Stimulated activated CD4-positive, alpha-beta T cell treated with anti-CD3 and anti-CD28 coated beads, Interleukin-2, amount 100 ng/mL, for 24 hours (primary cell): Measurements from ENCODE around the gene PCDHGA2.
A peak's percentile ranks its signal among the peaks of the same experiment; 100 is the strongest.
"Not testable (repeated sequence)": the region's sequence is repeated elsewhere in the genome, so short reads cannot be mapped to it uniquely, and the experiment has no call there.

Experiments used
- DNase-seq, 2 donors: peaks; one replicate each; pipeline ENCODE4 v3.0.0-alpha.2; 2020

PCDHGA2 gene

DNA sequence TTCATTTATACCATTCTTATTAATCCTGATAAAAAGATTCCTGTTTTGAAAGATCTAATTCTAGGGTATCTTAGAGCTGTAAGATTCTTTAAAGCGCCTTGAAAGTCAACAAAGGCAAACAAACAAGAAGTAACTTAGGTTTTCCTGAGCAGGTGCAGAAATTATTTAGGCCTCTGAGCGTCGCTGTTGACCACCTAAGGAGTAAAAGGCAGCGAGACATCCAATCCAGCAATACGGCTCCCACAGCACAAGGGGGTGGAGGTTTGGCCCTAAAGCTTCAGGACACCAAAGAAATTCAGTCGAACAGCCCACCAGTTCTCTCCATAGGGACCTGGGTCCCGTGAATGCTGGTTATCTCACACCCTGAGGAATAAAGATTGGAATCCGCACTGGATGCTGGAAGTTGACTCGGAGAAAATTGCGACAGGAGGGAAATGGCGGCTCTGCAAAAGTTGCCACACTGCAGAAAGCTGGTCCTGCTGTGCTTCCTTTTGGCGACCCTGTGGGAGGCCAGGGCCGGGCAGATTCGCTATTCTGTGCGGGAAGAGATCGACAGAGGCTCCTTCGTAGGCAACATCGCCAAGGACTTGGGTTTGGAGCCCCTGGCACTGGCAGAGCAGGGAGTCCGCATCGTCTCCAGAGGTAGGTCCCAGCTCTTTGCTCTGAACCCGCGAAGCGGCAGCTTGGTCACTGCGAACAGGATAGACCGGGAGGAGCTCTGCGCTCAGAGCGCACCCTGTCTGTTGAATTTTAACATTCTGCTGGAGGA, at the start of gene PCDHGA2:
PCDHGA2 (plus strand) TSS at position 223 of the 769 bp plus-strand sequence.
- DNase-seq, result no peak

DNA sequence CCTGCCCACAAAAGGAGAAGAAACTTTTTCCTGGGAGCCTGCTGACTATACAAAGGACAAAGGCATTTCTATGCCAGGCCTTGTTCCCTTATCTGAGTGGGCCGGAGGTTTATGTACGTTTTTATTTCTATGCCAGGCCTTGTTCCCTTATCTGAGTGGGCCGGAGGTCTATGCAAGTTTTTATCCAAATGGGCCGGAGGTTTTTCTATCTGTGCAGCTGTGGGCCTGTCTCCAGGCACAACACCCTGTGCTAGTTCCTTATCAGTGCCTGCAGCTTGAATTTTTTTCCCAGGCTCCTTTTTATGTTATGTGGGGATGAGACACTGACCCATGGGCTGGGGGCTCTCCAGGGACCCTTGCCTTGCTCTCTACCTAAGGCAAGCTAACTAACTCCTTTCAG, 40.2 kb upstream of the PCDHGA2 start:
- no peak for DNase-seq

DNA sequence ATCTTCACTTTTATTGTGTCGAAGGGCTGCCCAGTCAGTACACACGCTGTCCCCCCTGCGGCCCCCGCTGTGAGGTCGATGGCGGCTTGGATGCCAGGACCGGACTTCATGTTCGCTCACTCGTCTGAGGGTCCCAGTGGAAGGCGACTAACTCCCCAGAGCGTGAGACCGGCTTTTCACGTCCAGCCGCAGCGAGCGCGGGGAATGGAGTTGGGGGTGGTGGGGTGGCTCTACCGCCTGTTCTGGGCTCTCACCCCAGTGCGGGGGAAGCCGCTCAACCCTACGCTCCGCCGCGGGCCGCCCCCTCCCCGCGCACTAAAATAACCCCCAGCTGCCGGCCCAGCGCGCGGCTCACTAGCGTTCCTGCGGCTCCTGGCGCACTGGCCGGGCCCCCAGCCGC, 34.8 kb upstream of the PCDHGA2 start, which contains the start of gene SLC25A2:
SLC25A2 (minus strand) TSS at position 294 of the 400 bp plus-strand sequence; CDS start at position 110, 184 bp downstream.
- no peak for DNase-seq

DNA sequence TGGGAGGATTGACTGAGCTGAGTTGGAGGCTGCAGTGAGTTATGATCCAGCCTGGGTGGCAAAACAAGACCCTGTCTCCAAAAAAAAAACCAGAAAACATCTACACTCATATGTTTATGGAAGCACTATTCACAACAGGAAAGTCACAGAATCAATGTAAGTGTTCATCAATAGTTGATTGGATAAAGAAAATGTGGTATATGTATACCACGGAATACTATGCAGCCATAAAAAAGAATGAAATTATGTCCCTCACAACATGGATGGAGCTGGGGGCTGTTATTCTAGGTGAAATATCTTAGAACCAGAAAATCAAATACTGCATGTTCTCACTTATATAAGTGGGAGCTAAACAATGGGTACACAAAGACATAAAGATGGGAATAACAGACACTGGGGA, 31.9 kb upstream of the PCDHGA2 start:
- no peak for DNase-seq

DNA sequence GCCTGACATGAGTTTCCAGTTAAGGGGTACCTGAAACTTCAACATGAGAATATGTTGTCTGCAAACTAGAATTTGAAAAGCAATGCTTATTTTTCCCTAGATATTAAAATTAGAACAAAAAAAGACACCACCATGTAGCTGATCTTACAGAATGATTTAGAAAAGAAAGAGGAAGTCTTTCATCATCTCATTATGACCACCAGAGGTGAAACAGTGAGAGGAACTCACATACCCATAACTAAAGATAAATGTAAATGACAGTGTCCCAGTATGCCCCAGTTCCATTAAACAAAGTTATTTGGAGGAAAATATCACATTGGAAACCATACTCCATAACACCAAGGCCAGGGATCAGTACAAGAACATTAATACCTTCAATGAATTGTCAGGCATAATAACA, 24.8 kb upstream of the PCDHGA2 start:
- DNase-seq, result no peak

DNA sequence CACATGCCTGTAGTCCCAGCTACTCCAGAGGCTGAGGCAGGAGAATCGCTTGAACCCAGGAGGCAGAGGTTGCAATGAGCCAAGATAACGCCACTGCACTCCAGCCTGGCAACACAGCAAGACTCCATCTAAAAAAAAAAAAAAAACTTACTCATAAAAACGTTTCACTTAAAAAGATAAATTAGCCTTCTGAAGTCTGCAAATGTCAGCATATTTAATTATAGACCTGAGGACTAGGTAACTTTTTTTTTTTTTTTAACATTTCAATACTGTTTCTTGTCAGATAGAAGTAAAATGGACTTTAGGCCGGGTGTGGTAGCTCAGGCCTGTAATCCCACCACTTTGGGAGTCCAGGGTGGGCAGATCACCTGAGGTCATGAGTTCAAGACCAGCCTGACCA, 21.6 kb upstream of the PCDHGA2 start:
- not testable (repeated sequence) for DNase-seq

DNA sequence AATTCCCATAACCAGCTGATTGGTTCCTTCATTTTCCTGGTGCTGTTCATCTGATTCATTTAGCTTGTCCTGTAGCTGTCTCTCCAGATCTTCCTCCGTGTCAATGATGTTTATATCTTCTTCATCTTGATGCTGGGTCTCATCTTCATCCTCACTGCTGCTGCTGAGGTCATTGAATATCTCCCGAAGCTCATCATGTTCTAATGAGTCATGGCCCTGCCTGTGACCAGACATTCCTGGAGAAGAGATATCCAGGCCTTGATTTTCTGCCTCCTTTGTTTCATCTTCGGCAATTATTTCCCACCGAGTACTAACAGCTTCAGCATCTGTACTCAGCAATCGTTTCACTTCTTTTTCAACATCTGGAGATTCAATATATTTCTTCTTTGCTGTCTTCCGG, 19.4 kb upstream of the PCDHGA2 start:
- DNase-seq, result no peak

DNA sequence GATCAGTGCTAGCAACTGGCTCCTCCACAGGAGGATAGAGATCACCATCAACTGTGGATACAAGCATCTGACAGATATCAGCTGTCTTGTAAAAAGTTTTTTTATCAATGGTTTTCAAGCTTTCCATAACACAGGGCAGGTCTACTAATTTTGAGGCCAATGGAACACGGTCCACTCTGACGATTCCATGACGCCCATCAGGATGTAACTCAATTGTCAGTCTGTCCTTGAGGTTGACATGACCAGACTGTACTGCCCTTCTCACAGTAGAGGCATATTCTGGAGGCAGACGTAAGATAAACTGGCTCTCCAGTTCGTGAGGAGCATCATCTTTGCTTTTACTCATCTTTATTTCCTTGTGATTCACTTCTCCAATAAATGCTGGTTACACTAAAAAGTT, 18.9 kb upstream of the PCDHGA2 start:
- DNase-seq, result no peak

DNA sequence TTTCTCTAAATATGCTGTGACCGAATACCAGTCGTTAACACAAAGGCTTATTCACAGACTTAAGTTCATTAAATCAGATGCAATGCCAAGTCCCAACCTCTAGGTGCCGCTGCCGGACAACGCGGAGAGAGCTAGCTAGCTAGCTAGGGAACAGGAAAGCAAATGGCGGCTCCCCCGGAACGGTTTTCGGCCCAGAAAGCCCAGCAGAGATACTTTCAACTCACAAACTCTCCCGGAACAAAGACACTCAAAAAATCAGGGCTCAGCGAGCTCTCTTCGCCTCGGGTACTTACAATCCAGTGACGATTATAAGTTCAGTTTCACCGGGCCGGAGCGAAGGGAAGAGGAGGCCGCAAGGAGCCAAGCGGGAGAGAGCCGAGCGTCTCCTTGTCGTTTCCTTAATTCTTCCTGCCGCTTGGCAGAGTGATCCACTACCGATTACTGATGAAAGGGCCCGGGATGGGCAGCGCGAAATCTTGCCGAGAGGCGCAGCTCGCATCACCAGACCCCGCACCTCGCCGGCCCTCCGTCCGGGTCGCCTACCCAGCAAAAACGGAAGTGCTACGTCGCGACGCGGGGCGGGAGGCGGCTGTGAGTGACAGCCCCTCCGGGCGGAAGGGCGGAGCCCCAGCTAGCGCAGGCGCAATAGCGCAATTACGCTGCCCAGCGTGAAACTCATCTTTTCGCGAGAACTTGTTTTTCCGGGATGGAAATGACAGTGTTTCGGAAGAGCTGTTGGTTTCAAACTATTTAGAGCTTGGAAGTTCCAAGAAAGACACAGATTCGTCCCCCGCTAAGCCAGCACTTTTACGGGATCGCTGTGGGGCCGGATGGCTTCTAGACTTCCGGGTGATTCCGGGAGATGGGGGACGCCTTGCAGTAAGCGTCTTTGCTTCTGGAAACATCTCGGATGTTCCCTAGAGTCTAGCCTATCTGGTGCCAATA, 18.1 kb upstream of the PCDHGA2 start, which contains the start of gene TAF7:
TAF7 (minus strand) TSS at position 560 of the 945 bp plus-strand sequence. CDS start 740 bp downstream, outside the sequence.
- peak; percentile 92 to 94 for DNase-seq

DNA sequence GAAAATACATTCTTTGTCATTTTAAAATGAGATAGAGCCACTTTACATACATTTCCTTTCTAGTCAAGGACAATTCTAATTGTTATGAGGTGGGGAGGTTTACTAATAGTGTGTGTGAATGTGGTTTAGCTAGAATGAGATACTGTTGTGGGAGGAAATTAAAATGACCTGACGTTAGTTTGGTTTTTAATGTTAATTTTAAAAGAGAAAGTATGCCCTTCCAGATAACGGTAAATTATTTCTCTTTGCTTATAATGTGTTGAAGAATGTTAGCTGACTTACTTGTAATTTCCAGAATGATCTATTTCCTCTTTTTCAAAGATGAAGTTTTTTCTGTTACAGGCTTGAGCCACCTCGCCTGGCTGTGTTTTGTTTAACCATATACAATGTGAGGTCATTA, 16.3 kb upstream of the PCDHGA2 start:
- no peak for DNase-seq

DNA sequence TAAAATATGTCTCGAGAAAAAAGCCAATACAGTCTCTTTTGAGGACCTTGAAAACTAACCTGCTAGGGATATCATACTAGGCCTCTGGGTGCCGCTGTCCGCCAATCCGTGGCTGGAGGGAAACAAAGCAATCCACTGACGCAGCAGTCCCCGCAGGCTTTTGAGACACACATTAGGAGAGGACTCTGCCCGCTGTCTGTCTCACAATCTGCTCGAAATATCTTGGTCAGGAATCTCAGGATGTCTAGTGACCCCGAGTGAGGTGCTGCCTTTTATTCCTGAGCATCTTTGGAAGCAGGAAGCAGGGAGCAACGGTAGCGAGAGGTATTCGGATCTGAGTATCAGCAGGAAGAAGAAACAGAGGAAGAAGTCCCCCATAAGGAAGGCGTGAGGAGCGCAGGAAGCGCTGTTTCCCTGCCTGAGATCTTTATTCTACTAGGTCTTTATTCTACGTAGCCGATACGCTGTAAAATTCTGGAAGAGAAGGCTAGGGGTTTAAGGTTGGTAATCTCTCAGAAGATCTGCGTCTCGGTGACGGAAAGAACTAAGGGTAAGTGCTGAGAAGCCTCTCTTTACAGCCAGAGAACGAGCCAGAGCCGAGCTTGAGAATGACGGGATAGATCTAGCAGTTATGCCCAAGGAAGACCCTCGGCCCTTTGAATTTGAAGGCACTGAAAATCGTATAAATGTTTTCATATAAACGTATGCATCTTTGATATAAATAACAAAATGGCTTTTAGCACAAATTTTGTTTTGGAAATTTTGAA, 12.3 kb upstream of the PCDHGA2 start:
- DNase-seq, result peak; percentile 67 to 70

DNA sequence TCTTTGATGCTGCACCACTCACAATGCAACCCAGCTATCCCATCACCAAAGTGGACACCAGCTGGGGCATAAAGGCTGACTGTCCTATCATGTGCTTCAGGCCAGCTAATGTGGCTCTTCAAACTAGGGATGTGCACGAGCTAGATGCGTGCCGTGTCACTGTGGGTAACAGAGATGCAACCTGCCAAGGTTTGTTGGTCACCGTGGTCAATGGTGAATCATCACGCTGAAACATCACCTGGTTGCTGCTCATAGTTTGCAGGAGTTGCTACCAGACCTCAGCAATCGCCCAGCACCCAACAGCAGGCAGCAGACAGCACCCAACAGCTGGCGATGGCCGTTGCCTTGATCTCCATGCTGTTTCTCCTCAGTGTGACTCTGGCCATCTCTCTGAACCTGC, 10.3 kb upstream of the PCDHGA2 start:
- no peak for DNase-seq

DNA sequence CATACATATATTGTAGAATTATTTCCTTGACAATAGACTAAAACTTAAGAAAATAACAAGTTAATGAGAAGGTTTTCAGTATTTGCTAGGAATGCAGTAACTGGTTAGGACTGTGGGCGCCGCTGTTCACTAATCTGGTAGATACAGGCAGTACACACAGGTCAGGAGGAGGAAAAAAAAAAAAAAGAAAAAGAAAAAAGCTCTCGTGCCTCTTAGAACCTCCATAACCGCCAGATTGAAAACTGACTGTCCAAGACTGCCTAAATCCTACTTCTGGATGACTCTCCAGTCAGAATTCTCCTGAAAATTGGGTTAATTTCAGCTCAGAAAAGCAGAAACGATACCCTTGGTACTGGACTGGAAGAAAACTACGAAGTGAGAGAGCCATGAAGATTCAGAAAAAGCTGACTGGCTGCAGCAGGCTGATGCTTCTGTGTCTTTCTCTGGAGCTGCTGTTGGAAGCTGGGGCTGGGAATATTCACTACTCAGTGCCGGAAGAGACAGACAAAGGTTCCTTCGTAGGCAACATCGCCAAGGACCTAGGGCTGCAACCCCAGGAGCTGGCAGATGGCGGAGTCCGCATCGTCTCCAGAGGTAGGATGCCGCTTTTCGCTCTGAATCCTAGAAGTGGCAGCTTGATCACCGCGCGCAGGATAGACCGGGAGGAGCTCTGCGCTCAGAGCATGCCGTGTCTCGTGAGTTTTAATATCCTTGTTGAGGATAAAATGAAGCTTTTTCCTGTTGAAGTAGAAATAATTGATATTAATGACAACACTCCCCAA, 8.1 kb upstream of the PCDHGA2 start, which contains the start of gene PCDHGA1:
PCDHGA1 (plus strand) TSS at position 216 of the 782 bp plus-strand sequence.
- peak in 1 of 2 donors; percentile 20 for DNase-seq

DNA sequence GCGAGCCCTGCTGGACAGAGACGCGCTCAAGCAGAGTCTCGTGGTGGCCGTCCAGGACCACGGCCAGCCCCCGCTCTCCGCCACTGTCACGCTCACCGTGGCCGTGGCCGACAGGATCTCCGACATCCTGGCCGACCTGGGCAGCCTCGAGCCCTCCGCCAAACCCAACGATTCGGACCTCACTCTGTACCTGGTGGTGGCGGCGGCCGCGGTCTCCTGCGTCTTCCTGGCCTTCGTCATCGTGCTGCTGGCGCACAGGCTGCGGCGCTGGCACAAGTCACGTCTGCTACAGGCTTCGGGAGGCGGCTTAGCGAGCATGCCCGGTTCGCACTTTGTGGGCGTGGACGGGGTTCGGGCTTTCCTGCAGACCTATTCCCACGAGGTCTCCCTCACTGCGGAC, 6.0 kb upstream of the PCDHGA2 start:
- DNase-seq, result not testable (repeated sequence)

DNA sequence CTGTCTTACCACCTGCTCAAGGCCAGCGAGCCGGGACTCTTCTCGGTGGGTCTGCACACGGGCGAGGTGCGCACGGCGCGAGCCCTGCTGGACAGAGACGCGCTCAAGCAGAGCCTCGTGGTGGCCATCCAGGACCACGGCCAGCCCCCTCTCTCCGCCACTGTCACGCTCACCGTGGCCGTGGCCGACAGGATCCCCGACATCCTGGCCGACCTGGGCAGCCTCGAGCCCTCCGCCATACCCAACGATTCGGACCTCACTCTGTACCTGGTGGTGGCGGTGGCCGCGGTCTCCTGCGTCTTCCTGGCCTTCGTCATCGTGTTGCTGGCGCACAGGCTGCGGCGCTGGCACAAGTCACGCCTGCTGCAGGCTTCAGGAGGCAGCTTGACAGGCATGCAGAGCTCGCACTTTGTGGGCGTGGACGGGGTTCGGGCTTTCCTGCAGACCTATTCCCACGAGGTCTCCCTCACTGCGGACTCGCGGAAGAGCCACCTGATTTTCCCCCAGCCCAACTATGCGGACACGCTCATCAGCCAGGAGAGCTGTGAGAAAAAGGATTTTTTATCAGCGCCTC, 2.3 kb downstream of the PCDHGA2 start:
- DNase-seq, result not testable (repeated sequence)

DNA sequence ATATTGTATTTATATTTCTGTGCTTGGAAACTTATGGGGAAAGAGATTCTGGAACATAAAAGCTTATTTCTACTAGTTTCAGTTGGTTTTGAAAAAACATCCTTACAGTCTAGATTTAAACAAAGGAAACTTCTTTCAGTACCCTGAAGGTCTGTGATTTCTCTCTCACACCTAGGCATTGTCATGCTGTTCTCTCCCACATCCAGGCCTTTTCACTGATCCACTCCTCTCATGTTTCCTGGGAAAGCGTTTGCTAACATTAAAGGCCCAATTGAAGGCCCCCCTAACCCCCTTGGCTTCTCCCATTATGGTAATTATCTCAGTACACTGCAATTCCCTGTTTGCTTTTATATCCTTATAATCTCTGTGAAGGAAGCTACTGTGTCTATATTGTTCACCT, 4.2 kb downstream of the PCDHGA2 start:
- DNase-seq, result no peak

DNA sequence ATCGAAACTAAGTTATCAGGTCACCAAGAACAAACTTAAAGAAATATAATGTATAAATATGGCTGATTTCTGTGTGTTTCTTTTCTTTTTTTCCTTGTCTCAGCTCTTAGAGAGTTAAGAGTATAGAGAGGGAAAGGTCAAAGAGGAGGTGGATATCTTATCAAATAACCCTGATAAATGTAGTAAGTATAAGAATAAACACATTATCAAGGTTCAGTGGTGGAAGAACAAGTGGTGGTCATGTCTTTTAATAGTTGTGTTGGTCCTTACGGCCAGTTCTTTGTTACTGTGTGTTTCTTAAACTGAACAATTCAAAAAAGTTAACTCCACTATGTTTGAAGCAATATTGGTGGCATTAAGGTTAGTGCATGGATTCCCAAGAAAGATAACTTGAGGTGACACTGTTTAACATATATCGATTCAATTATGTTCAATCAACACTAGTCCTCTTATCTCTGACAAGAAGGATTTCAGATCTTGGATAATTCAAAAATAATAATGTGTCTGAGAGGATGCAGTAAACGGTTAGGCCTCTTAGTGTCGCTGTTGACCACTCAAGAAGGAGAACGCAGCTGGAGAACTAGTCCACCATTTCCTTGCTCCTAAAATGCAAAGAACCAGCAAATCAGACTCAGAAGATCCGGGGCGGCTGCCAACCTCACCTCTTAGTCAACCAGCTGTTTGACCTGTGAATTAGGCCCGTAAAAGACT, 4.8 kb downstream of the PCDHGA2 start, which contains the start of gene PCDHGA3:
PCDHGA3 (plus strand) TSS at position 588 of the 711 bp plus-strand sequence. CDS start 205 bp downstream, outside the sequence.
- no peak for DNase-seq

DNA sequence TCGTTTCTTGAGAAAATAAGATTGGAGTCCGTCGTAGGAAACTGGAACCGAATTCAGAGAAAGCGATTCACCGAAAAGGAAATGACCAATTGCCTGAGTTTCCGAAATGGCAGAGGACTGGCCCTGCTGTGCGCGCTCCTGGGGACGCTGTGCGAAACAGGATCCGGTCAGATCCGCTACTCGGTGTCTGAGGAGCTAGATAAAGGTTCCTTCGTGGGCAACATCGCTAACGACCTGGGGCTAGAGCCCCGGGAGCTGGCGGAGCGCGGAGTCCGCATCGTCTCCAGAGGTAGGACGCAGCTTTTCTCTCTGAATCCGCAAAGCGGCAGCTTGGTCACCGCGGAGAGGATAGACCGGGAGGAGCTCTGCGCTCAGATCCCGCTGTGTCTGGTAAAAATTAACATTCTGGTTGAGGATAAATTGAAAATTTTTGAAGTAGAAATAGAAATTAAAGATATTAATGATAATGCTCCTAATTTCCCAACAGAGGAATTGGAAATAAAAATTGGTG, 5.4 kb downstream of the PCDHGA2 start:
- DNase-seq, result no peak

DNA sequence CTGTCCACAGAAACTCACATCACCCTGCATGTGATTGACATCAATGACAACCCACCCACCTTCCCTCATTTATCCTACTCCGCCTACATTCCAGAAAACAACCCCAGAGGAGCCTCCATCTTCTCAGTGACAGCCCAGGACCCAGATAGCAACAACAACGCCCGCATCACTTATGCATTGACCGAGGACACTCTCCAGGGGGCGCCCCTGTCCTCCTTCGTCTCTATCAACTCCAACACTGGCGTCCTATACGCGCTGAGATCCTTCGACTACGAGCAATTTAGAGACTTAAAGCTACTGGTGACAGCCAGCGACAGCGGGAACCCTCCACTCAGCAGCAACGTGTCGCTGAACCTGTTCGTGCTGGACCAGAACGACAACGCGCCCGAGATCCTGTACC, 6.8 kb downstream of the PCDHGA2 start:
- DNase-seq, result no peak

DNA sequence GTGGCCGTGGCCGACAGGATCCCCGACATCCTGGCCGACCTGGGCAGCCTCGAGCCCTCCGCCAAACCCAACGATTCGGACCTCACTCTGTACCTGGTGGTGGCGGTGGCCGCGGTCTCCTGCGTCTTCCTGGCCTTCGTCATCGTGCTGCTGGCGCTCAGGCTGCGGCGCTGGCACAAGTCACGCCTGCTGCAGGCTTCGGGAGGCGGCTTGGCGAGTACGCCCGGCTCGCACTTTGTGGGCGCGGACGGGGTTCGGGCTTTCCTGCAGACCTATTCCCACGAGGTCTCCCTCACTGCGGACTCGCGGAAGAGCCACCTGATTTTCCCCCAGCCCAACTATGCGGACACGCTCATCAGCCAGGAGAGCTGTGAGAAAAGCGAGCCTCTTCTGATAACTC, 7.5 kb downstream of the PCDHGA2 start:
- DNase-seq, result not testable (repeated sequence)
